Right renal cortex interstitium (tissue), 3 donors: ENCODE measurements around the gene RNU1-1. TPM values are rescaled to one million over a fixed set of nuclear protein-coding genes. Genes with fewer than 3 reads are reported as not detected.
A peak's percentile ranks its signal among the peaks of the same experiment; 100 is the strongest.
"Not testable (repeated sequence)": the region's sequence is repeated elsewhere in the genome, so short reads cannot be mapped to it uniquely, and the experiment has no call there.

Experiments used
- DNase-seq, 3 donors: peaks; one replicate each; pipeline ENCODE4 v3.0.0-alpha.2; 2013; ENCODE audit warnings: low read depth in 3 of 3, low spot score in 2 of 3
- polyA plus RNA-seq, 3 donors: library from polyadenylated mRNA; unstranded; fragments of 120-200 nt; gene quantifications; one replicate each; pipeline ENCODE4 v1.2.1, GENCODE V29; 2013; ENCODE audit not compliant: insufficient read length in 3 of 3

Gene RNU1-1
- polyA plus RNA-seq, 3 donors: not detected

DNA sequence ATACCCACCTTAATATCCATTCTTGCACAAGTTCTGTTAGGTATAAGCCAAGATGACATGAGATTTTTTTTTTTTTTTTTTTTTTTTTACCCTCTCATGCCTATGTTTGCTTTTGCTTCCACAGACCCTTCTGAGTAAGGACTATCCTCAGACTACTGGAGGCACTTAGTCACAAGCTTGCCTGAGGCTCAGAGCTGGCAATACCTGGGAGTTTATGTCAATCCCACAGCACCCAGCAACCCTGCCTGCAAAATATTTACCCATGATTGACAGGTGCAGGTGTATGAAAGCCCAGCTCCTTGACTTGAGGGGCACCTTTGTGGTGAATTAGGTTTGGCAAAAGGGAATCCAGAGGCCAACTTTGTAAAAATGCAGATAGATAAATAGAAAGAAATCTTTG lies 11.7 kb upstream of the RNU1-1 start:
- not testable (repeated sequence) for DNase-seq

DNA sequence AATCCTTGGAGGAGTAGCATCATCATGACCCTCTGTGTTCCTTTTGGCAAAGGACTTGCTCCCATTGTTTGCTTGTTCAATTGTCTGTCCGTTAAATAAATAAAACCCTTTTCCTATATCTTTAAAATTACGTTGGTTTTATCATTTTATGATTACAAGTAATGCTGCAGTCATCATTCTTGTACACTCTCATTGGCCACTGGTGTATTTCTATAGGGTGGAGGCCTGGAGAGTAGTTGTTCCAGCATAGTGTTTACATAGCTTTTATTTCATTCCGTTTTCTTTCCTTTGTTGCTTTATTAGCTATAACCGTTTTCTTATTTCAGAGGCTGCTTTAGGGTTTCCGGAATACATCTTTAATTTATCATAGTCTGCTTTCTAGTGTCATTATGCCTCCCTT lies 7.6 kb upstream of the RNU1-1 start:
- DNase-seq: not testable (repeated sequence)

DNA sequence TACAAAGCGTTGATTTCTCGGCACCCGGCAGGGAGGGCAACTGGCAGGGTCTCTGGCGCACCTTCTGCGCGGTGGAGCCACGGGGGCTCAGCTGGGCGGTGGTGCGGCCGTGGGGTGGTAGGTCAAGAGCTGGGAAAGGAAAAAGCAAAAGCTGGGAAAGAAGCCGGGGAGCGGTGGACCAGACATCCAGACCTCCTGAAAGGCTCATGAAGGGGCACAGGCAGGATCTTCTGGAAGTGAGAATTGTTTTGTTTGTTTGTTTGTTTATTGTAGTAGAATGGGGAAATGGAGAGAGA lies 7.2 kb upstream of the RNU1-1 start:
- no peak for DNase-seq

DNA sequence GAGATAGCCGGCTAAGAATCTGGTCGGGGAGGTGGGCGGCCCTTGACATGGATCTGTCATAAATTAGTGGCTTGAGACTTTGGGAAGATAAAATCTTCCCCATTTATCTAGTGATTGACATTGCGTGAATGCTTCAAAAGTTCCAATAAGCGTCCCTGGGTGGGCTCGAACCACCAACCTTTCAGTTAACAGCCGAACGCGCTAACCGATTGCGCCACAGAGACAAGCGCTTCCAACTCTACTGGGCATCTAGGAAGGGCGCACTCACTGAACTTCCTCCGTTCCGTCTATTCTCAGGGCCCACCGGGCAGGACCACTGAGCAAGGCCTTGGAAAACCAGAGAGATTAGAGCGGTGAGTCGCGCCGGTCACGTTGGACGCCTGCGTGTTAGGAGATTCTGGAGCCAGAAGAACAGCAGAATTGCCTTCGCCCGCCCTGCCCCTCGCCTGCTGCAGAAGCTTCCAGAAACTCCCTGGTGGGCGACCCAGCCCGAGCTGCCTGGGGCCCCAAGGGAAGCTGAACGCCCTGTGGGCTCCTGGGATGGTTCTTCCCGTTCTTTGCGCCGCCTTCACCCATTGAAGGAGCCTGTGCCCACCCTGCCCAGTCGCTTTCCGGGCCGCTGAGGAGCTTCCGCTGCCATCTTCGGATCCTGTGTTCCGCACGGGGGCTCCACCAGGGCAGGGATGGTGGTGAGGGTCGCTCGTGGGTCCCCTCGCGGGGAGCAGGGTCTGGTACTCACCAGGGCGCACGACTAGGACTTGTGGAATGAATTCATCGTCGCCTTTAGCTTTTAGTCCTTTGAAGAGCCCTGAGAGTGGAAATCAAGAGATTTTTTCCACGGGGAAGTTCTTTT lies 6.6 kb upstream of the RNU1-1 start:
- DNase-seq: not testable (repeated sequence)

DNA sequence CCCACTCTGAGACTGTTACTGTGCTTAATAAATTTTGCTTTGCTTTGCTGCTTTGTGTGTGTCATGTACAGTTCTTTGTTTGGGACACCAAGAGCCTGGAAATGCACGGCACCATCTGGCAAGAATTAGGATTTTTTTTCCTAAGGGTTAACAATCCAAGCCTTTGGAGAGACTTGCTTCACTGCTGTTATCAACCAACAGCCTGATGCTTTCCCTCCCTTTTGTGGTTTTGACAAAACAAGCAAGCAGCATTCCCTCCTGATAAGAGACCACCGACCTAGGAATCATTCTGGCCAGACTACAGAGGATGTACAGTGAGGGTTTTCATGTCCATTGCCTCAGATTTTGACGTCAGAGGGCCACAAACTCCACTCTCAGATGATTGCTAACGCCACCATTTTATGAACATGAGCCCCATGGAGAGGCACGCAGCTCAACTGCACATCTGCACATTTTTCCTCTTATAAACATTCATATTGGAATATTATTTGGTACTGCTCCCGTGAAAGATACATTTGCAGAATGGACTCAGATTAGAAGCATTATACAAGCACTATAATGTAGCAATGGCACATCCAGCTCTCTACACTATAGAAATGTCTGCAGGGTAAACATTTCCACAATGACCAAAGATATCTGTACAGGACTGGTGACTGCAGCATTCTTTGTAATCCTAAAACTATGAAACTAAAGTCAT lies 5.3 kb upstream of the RNU1-1 start:
- not testable (repeated sequence) for DNase-seq

DNA sequence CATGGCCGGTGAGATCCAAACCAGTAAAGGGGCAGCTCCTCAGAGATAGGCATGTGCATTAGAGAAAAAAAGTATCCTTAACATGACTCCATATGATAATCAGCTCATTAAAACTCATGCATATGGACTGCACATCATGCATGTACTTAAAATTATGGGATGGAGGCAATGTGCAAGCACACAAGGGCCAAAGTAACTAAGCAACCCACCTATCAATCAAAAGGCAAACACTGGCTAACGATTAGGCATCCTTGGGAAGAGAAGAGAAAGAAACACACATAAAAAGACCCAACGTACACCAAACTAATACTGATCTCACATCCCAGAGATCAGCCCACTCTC lies 4.8 kb upstream of the RNU1-1 start:
- DNase-seq: not testable (repeated sequence)

DNA sequence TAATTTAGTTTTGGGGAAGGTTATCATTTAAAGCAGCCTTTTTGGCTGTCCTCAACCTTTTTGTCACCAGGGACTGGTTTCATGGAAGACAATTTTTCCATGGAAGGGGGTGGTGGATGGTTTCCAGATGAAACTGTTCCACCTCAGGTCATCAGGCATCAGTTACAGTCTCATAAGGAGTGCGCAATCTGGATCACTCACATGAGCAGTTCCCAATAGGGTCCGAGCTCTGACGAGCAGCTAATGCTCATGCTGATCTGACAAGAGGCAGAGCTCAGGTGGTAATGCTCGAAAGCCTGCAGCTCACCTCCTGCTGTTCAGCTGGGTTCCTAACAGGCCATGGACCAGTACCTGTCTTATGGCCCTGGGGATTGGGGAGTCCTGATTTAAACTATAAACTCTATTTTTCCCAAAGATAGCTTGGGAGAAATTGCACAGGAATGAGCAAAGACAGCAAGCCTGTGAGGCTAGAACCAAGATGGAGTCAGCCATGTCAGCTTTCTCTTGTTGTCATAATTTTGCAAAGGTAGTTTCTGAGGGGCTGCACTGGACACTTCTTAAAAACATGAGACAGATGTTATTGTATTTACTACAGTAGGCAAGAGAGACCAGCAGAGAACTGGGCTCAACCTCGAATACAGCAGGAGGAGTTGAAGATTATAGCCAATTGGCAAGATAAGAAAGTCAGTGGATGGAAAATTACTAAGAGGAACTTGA lies 2.8 kb upstream of the RNU1-1 start:
- DNase-seq: not testable (repeated sequence)

DNA sequence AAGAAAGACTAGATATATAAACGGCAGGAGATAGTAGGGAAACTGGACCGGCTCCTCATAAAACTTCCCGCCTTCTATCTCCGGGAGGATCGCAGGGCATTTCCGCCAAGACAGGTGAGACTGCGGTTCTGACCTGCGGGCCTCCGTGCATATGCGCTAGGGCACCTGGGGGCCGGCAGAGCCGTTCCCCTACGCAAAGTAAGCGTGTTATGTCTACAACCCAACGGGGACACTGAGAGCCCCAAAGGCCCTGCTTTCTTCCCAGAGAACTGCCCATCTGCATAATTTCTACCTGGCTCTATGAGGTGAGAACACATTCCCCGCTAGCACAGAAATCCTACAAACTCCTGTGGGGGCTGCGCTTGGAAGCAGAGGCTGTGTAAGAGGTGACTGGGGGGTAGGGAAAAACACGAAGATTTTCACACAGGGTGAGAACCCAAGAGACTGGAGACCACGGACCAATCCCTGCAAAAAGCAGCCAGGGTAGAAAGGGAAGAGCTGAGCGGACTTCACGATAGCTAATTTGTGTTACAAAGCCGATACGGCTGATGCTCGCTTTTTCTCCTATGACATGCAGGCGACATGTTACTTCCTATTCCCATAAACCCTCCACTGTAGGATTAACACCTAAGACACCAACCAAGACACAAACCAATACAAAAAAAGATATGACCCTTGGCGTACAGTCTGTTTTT lies 526 bp downstream of the RNU1-1 start:
- DNase-seq: peak; percentile 56 to 83 (median 81)

DNA sequence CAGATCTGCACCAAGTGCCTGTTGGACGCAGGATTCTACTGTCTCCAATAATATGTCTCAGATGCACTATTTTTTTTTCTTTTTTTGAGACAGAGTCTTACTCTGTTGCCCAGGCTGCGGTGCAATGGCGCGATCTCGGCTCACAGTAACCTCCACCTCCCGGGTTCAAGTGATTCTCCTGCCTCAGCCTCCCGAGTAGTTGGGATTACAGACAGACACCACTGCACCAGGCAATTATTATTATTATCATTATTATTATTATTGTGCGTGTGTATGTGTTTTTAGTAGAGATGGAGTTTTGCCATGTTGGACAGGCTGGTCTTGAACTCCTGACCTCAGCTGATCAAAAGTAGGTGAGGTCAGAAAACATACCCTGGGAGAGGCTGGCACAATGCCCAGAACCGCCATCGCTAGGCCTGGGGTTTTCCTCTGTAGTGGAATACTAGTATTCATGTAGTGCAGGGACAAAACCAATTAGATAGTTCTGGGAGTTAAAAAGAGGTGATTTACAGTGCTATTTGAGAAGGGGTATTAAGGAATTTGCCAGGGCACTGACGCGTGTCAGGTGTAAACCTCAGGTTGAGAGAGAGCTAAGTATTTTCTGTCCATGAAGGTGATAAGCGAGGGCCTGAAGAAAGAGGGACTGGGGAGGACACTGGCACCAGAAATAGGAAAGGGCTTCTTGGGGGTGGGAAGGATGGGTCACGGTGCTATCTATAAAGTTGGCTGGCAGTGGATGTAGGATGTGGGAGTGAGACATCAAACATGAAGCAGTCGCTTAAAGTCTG lies 1.3 kb downstream of the RNU1-1 start:
- DNase-seq: not testable (repeated sequence)

DNA sequence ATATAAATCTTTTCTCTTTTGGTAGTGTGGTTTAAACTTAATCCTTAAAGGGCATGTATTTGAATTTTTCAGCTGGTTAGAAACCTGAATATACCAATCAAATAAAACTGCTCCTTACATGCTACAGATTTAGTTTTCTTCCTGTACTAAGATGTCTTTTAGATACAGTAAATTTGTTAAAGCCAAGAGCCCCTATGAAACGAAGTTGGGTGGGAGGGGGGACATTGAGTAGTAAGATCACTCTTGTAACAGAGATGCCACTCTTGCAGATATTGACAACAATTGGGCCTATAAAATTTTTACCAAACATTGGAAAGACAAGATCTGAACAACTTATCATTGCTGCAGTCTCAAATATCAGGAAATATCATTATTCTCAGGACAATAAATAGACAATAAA lies 2.2 kb downstream of the RNU1-1 start:
- DNase-seq: not testable (repeated sequence)

DNA sequence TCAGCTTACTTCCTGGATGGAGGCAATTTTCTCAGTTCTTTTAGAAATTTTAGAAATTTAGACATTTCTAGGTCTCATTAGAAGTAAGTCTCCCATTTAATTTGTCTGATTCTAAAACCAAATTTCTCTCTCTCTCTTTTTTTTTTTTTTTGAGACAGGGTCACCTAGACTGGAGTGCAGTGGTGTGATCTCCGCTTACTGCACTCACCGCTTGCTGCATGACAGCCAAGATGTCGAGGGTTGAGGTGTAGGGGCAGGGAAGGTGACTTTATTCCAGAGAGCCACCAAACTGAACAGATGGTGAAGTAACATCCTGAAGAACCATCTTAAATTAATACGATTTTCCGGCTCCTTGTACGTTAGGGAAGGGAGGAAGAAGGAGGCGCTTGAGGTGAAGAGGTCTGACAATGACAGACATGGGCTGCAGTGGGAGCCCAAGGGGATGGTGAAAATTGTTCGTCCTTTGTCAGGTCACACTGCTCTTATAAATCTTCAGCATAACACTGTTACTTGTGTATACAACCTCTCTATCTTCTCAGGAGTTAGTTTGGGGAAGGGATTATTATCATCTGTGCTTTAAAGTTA lies 5.1 kb downstream of the RNU1-1 start:
- not testable (repeated sequence) for DNase-seq

DNA sequence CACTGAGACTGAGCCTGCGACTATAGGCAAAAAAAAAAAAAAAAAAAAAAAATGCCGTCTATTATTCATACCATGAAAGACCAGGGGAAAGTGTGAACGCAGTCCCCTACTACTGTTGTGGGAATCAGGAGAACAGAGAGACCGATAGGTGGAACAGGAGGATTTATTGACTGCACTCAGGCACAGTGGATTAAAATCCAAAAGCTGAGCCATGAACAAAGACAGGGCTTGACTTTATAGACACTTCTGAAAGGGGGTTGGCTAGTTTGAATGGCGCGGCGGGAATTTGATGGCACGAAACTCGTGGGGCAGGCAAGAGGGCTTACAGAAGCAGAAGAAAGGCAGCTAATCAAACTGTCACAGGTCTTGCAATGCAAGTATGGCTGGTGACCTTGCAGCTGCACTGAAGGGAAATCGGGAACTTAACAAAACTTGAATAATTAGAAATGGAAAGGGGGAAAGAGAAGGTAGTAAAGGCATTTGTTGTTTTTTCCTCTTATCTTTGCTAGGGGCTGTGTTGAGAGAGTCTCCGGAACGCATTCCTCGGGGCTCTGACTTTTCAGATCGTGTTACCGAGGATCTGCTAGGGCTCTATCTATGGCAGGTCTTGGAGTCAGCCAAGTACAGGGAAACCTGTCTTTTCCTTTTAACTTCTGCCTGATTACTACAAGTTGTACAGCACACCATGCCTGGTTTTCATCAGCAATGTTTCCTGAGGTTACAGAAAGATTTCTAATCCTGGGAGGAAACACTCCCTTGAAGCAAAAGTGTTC lies 7.5 kb downstream of the RNU1-1 start:
- not testable (repeated sequence) for DNase-seq

DNA sequence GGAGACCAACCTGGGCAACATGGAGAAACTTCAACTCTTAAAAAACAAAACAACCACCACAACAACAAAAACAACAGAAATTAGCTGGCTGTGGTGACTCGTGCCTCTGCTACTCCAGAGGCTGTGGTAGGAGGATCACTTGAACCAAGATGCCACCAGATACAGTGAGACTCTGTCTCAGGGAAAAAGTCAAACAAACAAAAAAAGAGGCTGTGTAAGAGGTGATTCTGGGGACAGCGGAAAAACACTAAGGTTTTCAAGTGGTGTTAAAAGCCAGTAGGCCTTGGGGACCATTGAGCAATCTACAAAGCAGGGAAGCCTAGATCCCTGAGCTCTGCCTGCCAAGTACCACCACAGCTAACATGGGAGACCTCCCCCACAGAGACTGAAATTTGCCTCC lies 8.2 kb downstream of the RNU1-1 start:
- not testable (repeated sequence) for DNase-seq

DNA sequence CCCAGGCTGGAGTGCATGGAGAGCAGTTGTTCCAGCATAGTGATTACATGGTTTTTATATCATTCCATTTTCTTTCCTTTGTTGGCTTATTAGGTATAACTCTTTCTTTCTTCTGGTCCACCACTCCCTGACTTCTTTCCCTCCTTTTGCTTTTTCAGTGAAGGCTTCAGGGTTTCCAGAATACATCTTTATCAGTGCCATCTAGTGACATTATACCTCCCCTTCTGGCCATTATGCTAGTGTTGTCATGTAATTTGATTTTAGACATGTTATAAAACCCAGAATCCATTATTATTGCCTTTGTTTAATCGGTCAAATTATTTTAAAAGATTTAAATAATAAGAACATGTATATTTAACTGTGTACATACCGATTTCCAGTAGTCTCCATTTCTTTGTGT lies 10.6 kb downstream of the RNU1-1 start:
- no peak for DNase-seq

DNA sequence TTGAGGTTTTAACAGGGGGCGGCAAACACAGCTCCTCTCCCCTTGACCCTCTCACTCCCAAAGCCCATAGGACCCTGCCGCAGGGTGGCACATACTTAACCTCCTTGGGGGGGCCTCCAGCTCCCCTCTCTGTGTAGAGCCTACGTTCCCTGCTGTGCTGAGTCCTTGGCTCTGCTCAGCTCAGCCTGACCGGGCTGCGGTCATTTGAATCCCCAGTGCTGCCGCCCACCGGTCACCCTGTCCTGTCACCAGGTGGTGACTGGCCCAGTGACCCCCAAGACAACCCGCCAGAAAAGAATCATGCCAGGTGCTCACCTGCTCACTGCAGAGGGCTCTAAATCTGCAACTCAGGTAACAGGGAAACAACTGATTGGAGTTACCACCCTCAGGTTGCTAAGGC lies 12.6 kb downstream of the RNU1-1 start:
- not testable (repeated sequence) for DNase-seq

DNA sequence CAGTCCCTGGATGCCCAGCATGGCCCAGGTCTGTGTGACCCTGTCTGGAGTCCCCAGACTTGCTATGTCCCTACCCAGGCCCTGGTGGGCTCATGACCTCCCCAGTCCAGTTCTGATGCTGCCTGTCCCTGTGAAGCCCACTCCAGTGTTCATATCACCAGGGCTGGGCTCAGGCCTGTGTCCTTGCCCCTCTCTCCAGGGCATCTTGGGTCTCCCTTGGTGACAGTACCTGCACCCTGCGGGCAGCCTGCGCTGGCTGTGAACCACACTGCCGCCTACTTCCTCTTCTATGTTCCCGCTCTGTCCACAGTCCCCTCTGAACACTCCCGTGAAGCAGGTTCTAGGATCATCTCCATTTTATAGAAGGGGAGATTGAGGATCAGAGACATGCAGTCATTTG lies 13.1 kb downstream of the RNU1-1 start:
- not testable (repeated sequence) for DNase-seq

DNA sequence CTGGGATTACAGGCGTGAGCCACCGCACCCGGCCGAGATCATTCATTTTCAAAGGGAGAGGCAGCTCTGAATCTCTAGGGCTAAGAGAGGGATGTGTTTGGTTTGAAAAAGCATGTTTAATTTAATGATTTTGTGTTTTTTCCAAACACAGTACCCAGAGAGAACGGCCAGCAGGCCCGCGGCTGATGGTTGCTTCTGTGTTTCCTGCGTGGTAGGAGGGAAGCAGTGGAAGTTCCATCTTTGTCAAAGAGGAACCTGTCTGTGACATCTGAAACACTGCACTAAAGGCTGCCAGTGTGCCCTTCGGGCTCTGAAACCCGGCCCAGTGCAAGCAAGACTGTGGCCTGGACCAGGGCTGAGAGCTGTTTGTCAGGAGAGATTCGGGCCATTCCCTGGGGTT lies 13.6 kb downstream of the RNU1-1 start:
- not testable (repeated sequence) for DNase-seq

DNA sequence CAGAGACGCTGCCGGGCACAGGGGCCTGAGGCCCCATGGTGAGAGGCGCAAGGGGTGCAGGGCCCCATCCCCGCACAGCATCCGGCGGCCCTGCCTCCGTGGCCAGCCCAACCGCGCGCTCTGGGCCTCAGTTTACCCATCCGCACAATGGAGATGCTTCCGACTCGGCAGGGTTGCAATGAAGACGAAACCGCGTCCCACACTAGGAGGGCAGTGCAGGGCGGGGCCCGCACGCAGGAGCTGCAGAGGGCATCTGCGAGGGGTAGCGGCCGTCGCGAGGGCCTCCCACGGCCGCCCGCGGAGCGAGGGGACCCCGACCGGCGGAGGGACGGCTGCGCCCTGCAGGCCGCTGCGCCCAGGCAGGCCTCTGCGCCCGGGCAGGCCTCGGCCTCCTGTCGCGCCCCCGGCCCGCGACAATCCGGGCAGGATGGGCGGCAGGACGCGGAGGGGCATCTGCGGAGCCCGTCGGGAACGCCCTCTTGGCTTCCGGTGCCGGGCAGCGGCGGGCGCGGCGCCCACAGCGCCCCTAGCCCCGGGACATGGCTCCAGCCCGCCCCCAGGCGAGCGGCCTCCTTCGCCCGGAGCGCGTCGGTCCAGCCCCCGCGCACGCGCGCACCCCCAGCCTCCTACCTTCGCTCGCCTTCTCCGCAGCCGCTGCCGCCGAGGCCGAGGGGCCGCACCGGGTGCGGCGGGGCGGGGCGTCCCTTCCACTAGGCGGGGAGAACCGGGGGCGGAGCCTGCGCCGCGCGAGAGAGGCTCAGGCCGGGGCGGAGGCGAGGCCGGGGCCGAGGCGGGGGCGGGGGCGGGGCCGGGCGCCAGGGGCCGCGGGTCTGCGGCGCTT lies 15.3 kb downstream of the RNU1-1 start:
- DNase-seq: peak; percentile 61 to 83 (median 80)
